Stimulated activated CD8-positive, alpha-beta memory T cell treated with anti-CD3 and anti-CD28 coated beads, Interleukin-7, amount 100 ng/mL, for 1 hour (primary cell): ENCODE measurements around the gene AKNA.
A peak's percentile ranks its signal among the peaks of the same experiment; 100 is the strongest.

Experiments
- DNase-seq, 2 donors: peaks; one replicate each; pipeline ENCODE4 v3.0.0-alpha.2; 2020; ENCODE audit warnings: low read depth in 2 of 2

Gene AKNA

GRCh38 chr9:114378016-114378415, 9.8 kb downstream of the AKNA start:
- no peak for DNase-seq

DNA sequence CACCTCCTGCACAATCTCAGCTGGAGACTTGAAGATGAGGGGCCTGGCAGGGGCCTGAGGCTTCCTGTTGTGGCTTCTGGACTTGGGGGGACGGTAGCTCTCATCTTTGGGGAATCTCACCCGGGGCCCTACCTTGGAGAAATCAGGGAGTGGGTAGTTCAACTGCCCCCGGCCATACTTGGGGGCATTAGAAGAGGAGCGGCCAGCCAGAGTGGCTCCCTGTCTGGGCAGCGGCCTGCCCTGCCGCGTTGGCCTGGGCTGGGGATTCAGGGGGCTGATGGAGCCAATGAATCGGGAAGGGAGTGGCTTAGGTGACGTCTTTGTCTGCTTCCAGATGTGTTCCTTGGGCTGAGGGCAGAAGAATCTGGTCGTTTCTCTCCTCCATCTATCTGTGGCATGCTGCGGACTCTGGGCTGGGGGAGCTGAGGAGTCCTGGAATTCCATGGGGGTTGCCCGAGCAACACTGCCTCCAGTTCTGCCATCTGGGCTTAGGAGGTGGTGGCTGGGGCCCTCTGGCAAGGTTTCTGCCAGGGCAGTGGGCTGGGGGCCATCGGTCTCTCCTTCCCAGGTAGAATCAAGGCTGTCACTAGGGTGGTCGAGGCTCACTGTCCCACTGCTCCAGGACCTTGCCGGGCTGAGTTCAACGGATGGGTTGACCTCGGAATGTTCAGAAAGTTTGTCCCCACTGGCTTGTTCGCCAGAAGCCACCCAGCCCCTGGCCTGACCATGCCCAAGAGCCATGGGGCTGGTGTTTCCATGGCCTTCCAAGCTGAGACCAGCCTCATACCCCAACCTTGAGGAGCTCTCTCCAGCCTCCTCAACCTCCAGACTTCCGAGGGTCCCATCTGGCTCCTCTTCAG, 11.0 kb downstream of the AKNA start:
- DNase-seq: no peak

GRCh38 chr9:114375386-114376175, 12.2 kb downstream of the AKNA start:
- no peak for DNase-seq

- DNase-seq: no peak
Measured at GRCh38 chr9:114374936-114375335, 12.8 kb downstream of the AKNA start.

GRCh38 chr9:114373960-114374730, 13.6 kb downstream of the AKNA start:
- DNase-seq: no peak

GRCh38 chr9:114372921-114373448, 14.8 kb downstream of the AKNA start:
- peak; percentile 62 for DNase-seq

- DNase-seq: no peak
Measured at GRCh38 chr9:114371973-114372917, 15.5 kb downstream of the AKNA start.

- DNase-seq: no peak
Measured at GRCh38 chr9:114371343-114371944, 16.3 kb downstream of the AKNA start.

DNA sequence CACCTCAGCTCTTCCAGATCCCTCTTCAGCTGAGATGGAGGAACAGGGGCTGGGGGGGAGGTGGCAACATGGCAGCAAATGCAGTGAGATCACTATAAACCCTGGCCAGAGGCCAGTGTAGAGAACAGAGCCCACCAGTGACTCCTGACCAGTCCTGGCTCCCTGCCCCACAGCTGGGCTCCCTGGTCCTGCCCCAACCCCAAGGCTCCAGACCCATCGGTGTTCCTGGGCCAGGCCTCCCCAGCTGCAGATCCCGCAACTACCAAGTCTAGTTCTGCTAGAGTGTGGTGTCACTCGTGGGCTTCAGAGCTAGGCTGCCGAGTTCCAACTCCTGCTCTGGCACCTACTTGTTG, 16.8 kb downstream of the AKNA start:
- DNase-seq: no peak

GRCh38 chr9:114370251-114370967, 17.4 kb downstream of the AKNA start:
- DNase-seq: no peak

- no peak for DNase-seq
Measured at GRCh38 chr9:114369216-114370130, 18.3 kb downstream of the AKNA start.

DNA sequence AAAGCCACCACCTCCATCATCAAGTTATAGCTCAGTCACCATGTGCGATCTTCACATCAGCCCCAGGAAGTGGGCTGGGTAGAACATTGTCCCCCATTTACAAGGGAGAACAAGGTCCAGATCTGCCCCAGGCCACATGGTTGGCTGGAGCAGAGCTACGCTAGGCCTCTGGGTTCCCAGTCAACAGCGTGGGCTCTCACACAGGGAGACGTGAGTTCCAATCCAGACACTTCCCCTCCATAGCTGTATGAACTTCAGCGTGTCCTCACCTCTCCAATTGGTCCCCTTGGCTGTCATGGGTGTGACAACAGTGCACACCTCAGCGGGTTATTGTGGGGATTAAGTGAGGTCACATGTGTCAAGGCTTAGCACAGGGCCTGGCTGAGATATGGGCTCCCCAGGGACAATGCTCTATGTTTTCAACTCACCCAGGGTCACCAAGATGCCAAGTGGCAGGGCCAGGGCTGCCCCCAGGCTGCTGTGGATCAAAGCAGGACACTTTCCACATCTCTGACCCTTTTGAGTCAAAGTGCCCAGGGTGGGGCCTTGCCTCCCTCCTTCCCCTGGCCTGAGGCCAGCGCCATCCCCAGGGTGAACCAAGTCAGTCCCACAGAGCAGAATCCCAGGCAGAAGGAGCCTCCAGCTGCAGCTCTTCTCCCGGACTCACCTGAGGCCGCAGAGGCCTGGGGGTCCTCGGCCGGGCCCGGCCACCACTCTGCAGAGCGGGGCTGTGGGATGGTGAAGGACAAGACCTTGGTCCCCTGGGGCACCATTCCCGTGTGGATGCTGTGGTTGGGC, 19.8 kb downstream of the AKNA start:
- no peak for DNase-seq

DNA sequence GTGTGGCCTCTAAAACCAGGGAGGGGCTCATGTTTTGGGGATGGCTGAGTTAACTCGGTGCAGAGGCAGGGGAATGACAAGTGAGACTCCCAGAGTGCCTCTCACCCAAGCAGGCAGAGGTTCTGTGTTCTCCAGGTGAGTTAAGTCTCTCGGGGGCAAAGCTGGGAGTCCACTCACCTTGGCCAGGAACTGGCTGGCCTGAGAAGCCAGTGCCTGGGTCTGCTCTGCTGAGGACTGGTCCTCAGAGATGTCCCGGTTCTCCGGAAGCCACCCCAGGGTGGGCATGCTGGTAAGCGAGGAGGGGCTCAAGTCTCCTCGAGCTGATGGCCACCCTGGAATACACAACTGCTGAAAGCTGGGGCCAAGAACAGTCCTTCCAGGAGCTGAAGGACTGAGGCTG, 20.4 kb downstream of the AKNA start:
- no peak for DNase-seq

- DNase-seq: no peak
Measured at GRCh38 chr9:114366334-114367128, 21.3 kb downstream of the AKNA start.

GRCh38 chr9:114365194-114365593, 22.6 kb downstream of the AKNA start:
- no peak for DNase-seq

DNA sequence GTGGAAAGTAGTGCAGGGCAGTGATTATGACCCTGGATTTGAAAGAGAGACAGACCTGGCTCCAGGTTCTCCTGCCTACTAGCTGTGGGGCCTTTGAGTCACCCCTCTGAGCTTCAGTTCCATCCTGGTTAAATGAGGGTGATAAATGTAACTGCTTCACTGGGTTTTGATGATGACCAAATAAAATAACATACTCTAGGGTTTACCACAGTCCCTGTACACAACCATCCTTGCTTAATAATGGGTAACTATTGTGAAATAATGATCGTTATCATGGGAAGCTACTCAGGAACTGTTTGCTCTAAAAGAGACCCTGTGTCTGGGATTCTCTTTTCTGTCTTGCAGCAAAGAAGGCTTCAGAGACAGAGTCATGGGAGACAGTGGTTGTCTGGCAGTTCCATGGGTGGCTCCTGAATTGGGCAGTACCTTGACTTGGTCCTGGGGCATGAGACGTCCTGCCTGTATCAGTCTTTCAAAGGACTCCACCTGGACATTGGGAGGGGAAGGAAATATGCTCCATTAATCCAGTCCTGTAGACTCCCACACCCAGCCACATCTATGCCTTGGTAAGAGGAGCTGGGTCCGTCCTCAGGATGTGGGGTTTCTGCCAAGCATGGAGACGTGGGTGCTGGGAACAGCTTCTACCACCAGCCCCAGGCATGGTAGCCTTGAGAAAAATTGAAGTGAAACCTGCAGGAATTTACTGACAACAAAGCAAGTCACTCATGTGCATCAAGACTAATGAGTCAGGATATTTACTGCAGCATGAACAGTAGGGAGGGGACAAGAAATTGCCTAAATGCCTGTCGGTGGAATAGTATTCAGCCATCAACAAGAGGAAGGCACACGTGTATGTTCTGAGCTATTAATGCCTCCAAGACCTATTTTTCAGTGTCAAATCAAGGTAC, 23.4 kb downstream of the AKNA start:
- no peak for DNase-seq
